ENCODE measurements around the gene IFI27L2. TPM values are rescaled to one million over a fixed set of nuclear protein-coding genes. Genes with fewer than 3 reads are reported as not detected.
A peak's percentile ranks its signal among the peaks of the same experiment; 100 is the strongest.

The IFI27L2 gene
- total RNA-seq, 2 donors from 2014 or later = 42.7 to 150 TPM

DNA sequence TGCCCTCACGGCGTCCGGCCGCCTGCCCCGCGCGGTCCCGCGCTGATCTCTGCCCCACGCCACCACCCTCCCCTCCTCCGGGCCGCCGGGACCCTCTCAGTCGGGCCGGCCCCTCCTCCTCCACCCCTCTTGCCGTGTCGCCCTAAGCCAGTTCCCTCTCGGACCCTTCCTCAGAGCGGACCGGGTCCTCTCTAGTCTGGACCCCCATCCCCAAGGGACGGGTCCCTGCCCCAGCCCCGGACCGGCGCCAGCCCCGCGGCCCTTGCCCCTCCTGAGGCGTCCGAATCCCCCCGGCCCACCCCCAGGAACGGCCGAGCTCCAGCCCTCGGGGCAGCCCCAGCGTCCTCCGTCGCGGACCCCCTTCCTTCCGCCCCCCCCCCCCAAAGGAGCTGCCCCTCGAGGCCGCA lies 45.2 kb upstream of the IFI27L2 start:
- Histone ChIP-seq H3K27me3 (replicated peaks; ENCODE audit: insufficient read depth) (peaks cover 8% of the 10 kb centered on the region), H3K36me3 (no peaks in the 10 kb centered on the region), H3K27ac (no peak overlapping the region), H3K4me1 (ENCODE audit: control insufficient read depth in 1 of 2, low read depth in 2 of 2) (peaks cover 4 to 20% of the 10 kb centered on the region in 2 donors), H3K4me3 (peak overlapping the region; percentile 75), H3K9me3 (no peaks in the 10 kb centered on the region)
- TF ChIP-seq, protein P1, sequence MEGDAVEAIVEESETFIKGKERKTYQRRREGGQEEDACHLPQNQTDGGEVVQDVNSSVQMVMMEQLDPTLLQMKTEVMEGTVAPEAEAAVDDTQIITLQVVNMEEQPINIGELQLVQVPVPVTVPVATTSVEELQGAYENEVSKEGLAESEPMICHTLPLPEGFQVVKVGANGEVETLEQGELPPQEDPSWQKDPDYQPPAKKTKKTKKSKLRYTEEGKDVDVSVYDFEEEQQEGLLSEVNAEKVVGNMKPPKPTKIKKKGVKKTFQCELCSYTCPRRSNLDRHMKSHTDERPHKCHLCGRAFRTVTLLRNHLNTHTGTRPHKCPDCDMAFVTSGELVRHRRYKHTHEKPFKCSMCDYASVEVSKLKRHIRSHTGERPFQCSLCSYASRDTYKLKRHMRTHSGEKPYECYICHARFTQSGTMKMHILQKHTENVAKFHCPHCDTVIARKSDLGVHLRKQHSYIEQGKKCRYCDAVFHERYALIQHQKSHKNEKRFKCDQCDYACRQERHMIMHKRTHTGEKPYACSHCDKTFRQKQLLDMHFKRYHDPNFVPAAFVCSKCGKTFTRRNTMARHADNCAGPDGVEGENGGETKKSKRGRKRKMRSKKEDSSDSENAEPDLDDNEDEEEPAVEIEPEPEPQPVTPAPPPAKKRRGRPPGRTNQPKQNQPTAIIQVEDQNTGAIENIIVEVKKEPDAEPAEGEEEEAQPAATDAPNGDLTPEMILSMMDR (IDR thresholded peaks at IDR 0.05) = no peak
- ATAC-seq (ENCODE audit: insufficient number of reproducible peaks, low FRiP score, low read depth) = no peak
- DNase-seq (ENCODE audit: low spot score) = no peak

DNA sequence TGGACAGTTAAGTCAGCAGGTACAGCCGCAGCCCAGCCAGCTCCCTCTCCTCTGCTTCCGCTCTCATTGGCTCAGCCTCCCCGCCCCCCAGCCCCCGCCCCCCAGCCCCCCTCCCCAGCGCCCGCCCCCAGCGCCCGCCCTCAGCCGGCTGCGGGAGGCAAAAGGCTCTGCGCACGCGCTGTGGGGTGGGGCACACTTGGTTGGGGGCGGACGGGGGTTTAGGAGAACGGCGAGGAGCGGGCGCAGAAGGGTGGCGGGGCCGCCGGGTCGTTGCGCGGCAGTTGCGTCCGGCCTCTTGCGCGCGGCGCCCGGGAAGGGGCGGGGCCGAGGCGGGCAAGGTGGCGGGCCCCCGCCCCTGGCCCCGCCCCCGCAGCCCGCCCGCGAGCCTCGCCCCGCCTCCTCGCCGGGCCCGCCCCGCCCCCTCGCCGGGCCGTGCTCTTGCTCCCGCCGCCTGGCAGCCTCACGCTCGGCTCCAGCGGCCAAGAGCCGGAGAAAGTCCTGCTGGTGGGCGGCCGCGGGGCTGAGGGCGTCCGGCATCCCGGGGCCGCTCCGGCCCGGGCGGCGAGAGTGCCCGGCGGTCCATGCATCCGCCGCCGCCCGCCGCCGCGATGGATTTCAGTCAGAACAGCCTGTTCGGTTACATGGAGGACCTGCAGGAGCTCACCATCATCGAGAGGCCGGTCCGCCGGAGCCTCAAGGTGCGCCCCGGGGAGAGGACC lies 44.6 kb upstream of the IFI27L2 start, which contains the start of gene PPP4R4:
Gene PPP4R4 (plus strand): TSS at position 438 of the 719 bp plus-strand sequence. CDS start 144 bp downstream, at position 582.
- DNase-seq (ENCODE audit: low spot score) (peak; percentile 44), ATAC-seq (ENCODE audit: insufficient number of reproducible peaks, low FRiP score, low read depth) (peak; percentile 75)
- TF ChIP-seq, protein P1 (IDR thresholded peaks at IDR 0.05) = no peak
- peaks cover 4 to 20% of the 10 kb centered on the region in 2 donors for H3K4me1 ChIP-seq (ENCODE audit: control insufficient read depth in 1 of 2, low read depth in 2 of 2)
- peak within 1 kb of the TSS; percentile 75 for H3K4me3 ChIP-seq
- H3K27me3 ChIP-seq (replicated peaks; ENCODE audit: insufficient read depth) = peaks cover 8% of the 10 kb centered on the region
- peak within 1 kb of the TSS in 1 of 2 donors; percentile 67 for H3K27ac ChIP-seq
- no peaks in the 10 kb centered on the region for H3K9me3 ChIP-seq
- no peaks in the 10 kb centered on the region for H3K36me3 ChIP-seq

DNA sequence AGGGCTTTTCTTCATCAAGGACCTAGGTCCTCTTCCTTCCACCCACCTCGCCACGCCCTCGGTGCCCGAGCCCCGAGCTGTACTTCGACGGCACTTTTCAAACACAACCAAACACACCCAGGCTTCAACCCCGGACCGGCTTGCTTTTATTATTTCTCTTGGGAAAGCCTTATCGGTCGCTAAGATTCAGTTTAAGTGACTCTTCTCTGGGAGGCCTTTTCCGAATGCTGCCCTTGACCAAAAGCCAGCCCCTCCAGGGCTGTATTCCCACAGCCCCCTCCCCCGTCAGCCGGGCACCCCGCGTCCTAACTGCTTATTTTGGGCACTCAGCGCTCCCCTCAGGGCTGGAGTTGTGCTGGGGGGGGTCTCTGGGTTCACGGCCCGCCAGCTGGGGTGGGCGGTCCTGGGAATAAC lies 44.1 kb upstream of the IFI27L2 start:
- H3K4me1 ChIP-seq (ENCODE audit: control insufficient read depth in 1 of 2, low read depth in 2 of 2) = peaks cover 4 to 20% of the 10 kb centered on the region in 2 donors
- H3K27me3 ChIP-seq (replicated peaks; ENCODE audit: insufficient read depth) = peaks cover 8% of the 10 kb centered on the region
- H3K9me3 ChIP-seq = no peaks in the 10 kb centered on the region
- DNase-seq (ENCODE audit: low spot score) (no peak), ATAC-seq (ENCODE audit: insufficient number of reproducible peaks, low FRiP score, low read depth) (no peak)
- H3K27ac ChIP-seq = peak overlapping the region in 1 of 2 donors; percentile 67
- TF ChIP-seq, protein P1 (IDR thresholded peaks at IDR 0.05) = no peak
- H3K36me3 ChIP-seq = no peaks in the 10 kb centered on the region
- peak overlapping the region; percentile 75 for H3K4me3 ChIP-seq

DNA sequence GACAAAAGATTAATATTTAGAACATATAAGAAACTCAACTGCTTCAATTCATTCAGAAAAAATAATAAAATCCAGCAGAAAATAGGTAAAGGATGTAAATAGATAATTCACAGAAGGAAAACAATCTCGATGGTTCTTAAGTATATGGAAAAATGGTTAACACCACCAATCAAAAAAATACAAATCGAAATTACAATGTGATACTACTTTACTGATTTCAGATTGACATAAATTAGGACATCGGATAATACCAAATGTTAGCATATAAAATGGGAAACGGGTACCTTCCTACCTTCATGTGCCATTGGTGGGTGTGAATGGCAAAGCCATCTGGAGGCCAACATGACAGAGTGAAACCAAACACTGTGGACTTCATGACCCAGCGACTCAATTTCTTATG lies 43.1 kb upstream of the IFI27L2 start:
- TF ChIP-seq, protein P1 (IDR thresholded peaks at IDR 0.05) = no peak
- Histone ChIP-seq H3K9me3 (no peaks in the 10 kb centered on the region), H3K36me3 (no peaks in the 10 kb centered on the region), H3K27ac (no peak overlapping the region), H3K4me1 (ENCODE audit: control insufficient read depth in 1 of 2, low read depth in 2 of 2) (peaks cover 4 to 20% of the 10 kb centered on the region in 2 donors), H3K27me3 (replicated peaks; ENCODE audit: insufficient read depth) (peaks cover 5% of the 10 kb centered on the region), H3K4me3 (no peak overlapping the region)
- ATAC-seq (ENCODE audit: insufficient number of reproducible peaks, low FRiP score, low read depth) (no peak), DNase-seq (ENCODE audit: low spot score) (no peak)

DNA sequence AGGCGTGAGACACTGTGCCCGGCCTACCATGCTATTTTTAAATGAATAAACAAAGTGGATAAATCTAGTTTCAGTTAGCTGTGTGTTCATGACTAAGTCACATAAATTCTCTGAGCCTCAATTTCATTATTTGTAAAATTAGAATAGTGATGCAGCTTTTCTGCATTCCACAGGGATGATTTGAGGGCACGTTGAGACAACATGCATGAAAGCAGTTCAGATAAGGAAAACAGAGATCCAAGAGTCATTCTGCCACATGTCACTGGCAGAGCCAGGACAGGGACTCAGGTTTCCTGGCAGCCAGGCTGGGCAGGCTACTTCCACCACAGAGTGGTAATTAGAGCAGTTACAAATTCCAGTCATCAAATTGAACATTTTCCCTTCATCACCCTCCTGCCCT lies 41.8 kb upstream of the IFI27L2 start:
- Histone ChIP-seq H3K4me3 (no peak overlapping the region), H3K27ac (no peak overlapping the region), H3K36me3 (no peaks in the 10 kb centered on the region), H3K27me3 (replicated peaks; ENCODE audit: insufficient read depth) (no peaks in the 10 kb centered on the region), H3K4me1 (ENCODE audit: control insufficient read depth in 1 of 2, low read depth in 2 of 2) (peaks cover 4 to 20% of the 10 kb centered on the region in 2 donors), H3K9me3 (no peaks in the 10 kb centered on the region)
- no peak for DNase-seq (ENCODE audit: low spot score)
- TF ChIP-seq, protein P1 (IDR thresholded peaks at IDR 0.05) = no peak
- no peak for ATAC-seq (ENCODE audit: insufficient number of reproducible peaks, low FRiP score, low read depth)

All from thoracic aorta (tissue), 2 donors.